Measurements from ENCODE around the gene IER5. TPM values are rescaled to one million over a fixed set of nuclear protein-coding genes. Genes with fewer than 3 reads are reported as not detected.

IER5 gene
- total and polyA plus RNA-seq, 2 donors from 2014 or later: 3.9 to 11.0 TPM

GRCh38 chr1:181080556-181080955 lies 7.9 kb upstream of the IER5 start:
- DNase-seq: no peak

GRCh38 chr1:181081395-181081794 lies 7.1 kb upstream of the IER5 start:
- no peaks in the 10 kb centered on the region for H3K27me3 ChIP-seq (ENCODE audit: control insufficient read depth, insufficient read depth, low read length)
- FAIRE-seq (no peak), DNase-seq (no peak)
- no peak overlapping the region for H3K4me3 ChIP-seq (ENCODE audit: low read length in 3 of 3)
- H3K9me3 ChIP-seq (ENCODE audit: control insufficient read depth in 2 of 3, insufficient read depth in 1 of 3, low read length in 3 of 3): no peaks in the 10 kb centered on the region
- H3K36me3 ChIP-seq (ENCODE audit: control insufficient read depth in 2 of 3, insufficient read depth in 3 of 3, low read length in 3 of 3): no peaks in the 10 kb centered on the region
- intact Hi-C loops (cut with DNase I): loop anchor here (10.0 kb wide), 1 partner anchor 63 kb away; no protein-coding TSS in a partner anchor
- peaks cover 0 to 2% (median 0%) of the 10 kb centered on the region in 3 donors for H3K4me1 ChIP-seq (ENCODE audit: control insufficient read depth in 2 of 3, insufficient read depth in 2 of 3, low read depth in 1 of 3, low read length in 3 of 3)
- no peak for TF ChIP-seq CTCF (IDR thresholded peaks at IDR 0.05; ENCODE audit: borderline replicate concordance, extremely low read depth, insufficient read depth)
- H3K9ac ChIP-seq (ENCODE audit: low read length in 3 of 3): no peak overlapping the region
- H3K27ac ChIP-seq (ENCODE audit: low read depth in 2 of 2, low read length in 2 of 2): no peak overlapping the region

More at GRCh38 chr1:181080556-181080955, 7.9 kb upstream of the IER5 start:
- Histone ChIP-seq H3K9ac (ENCODE audit: low read length in 3 of 3) (no peak overlapping the region), H3K4me1 (ENCODE audit: control insufficient read depth in 2 of 3, insufficient read depth in 2 of 3, low read depth in 1 of 3, low read length in 3 of 3) (peaks cover 0 to 2% (median 0%) of the 10 kb centered on the region in 3 donors), H3K9me3 (ENCODE audit: control insufficient read depth in 2 of 3, insufficient read depth in 1 of 3, low read length in 3 of 3) (no peaks in the 10 kb centered on the region), H3K36me3 (ENCODE audit: control insufficient read depth in 2 of 3, insufficient read depth in 3 of 3, low read length in 3 of 3) (no peaks in the 10 kb centered on the region), H3K4me3 (ENCODE audit: low read length in 3 of 3) (no peak overlapping the region), H3K27ac (ENCODE audit: low read depth in 2 of 2, low read length in 2 of 2) (no peak overlapping the region), H3K27me3 (ENCODE audit: control insufficient read depth, insufficient read depth, low read length) (no peaks in the 10 kb centered on the region)
- no peak for FAIRE-seq
- TF ChIP-seq CTCF (IDR thresholded peaks at IDR 0.05; ENCODE audit: borderline replicate concordance, extremely low read depth, insufficient read depth): no peak
- intact Hi-C loops (cut with DNase I): loop anchor here (10.0 kb wide), 1 partner anchor 64 kb away; no protein-coding TSS in a partner anchor

DNA sequence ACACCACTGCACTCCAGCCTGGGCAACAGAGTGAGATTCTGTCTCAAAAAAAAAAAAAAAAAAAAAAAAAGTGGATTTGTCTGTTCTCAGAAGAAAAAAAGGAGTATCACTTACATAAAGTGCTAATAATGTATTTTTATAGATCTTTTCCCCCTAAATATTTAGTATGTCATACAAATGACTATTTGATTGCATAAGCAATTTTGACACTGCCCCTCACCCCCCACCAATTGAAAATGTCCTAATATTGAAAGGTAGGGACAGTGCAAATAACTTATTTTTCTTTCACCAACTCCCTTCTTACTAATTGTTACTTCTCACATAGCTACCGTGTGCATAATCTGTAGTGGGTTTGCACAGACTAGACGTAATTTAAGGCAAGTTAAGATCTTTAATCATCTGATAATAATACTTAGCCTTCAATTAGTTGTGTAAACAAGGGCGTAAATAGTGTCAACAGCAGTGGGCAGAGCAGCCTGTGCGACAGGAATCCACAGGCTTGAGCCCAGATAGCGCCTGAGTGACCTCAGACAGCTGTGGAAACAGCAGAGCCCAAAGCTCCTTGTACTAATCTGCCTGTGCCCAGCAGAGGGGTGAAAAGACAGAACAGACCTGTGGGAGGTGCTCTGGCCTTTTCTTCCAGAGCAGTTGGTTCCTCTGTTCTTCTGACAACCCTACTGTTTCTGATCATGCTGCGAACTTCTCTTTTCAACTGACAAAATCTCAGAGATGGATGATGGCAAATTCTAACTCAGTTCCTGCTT lies 4.5 kb upstream of the IER5 start:
- no peak overlapping the region for H3K4me3 ChIP-seq (ENCODE audit: low read length in 3 of 3)
- DNase-seq (peak in 3 of 5 donors; percentile 32 to 68 (median 49)), FAIRE-seq (no peak)
- no peaks in the 10 kb centered on the region for H3K9me3 ChIP-seq (ENCODE audit: control insufficient read depth in 2 of 3, insufficient read depth in 1 of 3, low read length in 3 of 3)
- H3K4me1 ChIP-seq (ENCODE audit: control insufficient read depth in 2 of 3, insufficient read depth in 2 of 3, low read depth in 1 of 3, low read length in 3 of 3): peaks cover 0 to 3% (median 2%) of the 10 kb centered on the region in 3 donors
- H3K9ac ChIP-seq (ENCODE audit: low read length in 3 of 3): no peak overlapping the region
- intact Hi-C loops (cut with DNase I): loop anchor here (10.0 kb wide), 1 partner anchor 61 kb away; no protein-coding TSS in a partner anchor
- no peaks in the 10 kb centered on the region for H3K36me3 ChIP-seq (ENCODE audit: control insufficient read depth in 2 of 3, insufficient read depth in 3 of 3, low read length in 3 of 3)
- H3K27ac ChIP-seq (ENCODE audit: low read depth in 2 of 2, low read length in 2 of 2): no peak overlapping the region
- peak; percentile 61 for TF ChIP-seq CTCF (IDR thresholded peaks at IDR 0.05; ENCODE audit: borderline replicate concordance, extremely low read depth, insufficient read depth)
- no peaks in the 10 kb centered on the region for H3K27me3 ChIP-seq (ENCODE audit: control insufficient read depth, insufficient read depth, low read length)

All from kidney (tissue), 14 donors.